ENCODE results near the gene PAK1. TPM values are rescaled to one million over a fixed set of nuclear protein-coding genes. Genes with fewer than 3 reads are reported as not detected.

The PAK1 gene
- total and polyA plus RNA-seq, 2 of the 8 experiments (the other 6 are each of a cell fraction or from before 2014, with no cell fraction given), result 87.7 to 151 TPM

DNA sequence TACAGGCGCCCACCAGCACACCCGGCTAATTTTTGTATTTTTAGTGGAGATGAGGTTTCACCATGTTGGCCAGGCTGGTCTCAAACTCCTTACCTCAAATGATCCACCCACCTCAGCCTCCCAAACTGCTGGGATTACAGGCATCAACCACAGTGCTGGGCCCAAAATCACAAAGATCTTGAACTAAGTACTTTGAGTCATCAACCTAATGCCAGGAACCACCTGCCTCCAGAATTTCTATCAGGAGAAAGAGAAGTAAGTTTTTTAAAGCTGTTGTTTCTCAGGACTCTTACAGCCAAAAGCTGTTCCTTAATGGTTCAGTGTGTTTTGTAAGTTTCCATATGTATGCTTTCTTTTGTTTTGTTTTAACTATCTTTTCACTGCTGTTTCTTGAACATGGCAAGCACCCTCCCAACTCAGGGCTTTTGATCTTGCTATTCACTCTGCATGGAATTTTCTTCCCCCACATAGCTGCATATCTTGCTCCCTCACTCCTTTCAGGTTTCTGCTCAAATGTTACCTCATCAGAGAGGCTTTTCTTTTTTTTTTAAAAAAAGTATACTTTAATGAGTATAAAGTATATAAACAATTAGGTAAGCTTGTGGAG lies 6.0 kb upstream of the PAK1 start (continued):
- TF ChIP-seq, protein P1, sequence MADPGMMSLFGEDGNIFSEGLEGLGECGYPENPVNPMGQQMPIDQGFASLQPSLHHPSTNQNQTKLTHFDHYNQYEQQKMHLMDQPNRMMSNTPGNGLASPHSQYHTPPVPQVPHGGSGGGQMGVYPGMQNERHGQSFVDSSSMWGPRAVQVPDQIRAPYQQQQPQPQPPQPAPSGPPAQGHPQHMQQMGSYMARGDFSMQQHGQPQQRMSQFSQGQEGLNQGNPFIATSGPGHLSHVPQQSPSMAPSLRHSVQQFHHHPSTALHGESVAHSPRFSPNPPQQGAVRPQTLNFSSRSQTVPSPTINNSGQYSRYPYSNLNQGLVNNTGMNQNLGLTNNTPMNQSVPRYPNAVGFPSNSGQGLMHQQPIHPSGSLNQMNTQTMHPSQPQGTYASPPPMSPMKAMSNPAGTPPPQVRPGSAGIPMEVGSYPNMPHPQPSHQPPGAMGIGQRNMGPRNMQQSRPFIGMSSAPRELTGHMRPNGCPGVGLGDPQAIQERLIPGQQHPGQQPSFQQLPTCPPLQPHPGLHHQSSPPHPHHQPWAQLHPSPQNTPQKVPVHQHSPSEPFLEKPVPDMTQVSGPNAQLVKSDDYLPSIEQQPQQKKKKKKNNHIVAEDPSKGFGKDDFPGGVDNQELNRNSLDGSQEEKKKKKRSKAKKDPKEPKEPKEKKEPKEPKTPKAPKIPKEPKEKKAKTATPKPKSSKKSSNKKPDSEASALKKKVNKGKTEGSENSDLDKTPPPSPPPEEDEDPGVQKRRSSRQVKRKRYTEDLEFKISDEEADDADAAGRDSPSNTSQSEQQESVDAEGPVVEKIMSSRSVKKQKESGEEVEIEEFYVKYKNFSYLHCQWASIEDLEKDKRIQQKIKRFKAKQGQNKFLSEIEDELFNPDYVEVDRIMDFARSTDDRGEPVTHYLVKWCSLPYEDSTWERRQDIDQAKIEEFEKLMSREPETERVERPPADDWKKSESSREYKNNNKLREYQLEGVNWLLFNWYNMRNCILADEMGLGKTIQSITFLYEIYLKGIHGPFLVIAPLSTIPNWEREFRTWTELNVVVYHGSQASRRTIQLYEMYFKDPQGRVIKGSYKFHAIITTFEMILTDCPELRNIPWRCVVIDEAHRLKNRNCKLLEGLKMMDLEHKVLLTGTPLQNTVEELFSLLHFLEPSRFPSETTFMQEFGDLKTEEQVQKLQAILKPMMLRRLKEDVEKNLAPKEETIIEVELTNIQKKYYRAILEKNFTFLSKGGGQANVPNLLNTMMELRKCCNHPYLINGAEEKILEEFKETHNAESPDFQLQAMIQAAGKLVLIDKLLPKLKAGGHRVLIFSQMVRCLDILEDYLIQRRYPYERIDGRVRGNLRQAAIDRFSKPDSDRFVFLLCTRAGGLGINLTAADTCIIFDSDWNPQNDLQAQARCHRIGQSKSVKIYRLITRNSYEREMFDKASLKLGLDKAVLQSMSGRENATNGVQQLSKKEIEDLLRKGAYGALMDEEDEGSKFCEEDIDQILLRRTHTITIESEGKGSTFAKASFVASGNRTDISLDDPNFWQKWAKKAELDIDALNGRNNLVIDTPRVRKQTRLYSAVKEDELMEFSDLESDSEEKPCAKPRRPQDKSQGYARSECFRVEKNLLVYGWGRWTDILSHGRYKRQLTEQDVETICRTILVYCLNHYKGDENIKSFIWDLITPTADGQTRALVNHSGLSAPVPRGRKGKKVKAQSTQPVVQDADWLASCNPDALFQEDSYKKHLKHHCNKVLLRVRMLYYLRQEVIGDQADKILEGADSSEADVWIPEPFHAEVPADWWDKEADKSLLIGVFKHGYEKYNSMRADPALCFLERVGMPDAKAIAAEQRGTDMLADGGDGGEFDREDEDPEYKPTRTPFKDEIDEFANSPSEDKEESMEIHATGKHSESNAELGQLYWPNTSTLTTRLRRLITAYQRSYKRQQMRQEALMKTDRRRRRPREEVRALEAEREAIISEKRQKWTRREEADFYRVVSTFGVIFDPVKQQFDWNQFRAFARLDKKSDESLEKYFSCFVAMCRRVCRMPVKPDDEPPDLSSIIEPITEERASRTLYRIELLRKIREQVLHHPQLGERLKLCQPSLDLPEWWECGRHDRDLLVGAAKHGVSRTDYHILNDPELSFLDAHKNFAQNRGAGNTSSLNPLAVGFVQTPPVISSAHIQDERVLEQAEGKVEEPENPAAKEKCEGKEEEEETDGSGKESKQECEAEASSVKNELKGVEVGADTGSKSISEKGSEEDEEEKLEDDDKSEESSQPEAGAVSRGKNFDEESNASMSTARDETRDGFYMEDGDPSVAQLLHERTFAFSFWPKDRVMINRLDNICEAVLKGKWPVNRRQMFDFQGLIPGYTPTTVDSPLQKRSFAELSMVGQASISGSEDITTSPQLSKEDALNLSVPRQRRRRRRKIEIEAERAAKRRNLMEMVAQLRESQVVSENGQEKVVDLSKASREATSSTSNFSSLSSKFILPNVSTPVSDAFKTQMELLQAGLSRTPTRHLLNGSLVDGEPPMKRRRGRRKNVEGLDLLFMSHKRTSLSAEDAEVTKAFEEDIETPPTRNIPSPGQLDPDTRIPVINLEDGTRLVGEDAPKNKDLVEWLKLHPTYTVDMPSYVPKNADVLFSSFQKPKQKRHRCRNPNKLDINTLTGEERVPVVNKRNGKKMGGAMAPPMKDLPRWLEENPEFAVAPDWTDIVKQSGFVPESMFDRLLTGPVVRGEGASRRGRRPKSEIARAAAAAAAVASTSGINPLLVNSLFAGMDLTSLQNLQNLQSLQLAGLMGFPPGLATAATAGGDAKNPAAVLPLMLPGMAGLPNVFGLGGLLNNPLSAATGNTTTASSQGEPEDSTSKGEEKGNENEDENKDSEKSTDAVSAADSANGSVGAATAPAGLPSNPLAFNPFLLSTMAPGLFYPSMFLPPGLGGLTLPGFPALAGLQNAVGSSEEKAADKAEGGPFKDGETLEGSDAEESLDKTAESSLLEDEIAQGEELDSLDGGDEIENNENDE (IDR thresholded peaks at IDR 0.05; ENCODE audit: insufficient replicate concordance, low read length), result peak; percentile 53
- TF ChIP-seq HDAC2 (IDR thresholded peaks at IDR 0.05; ENCODE audit: borderline replicate concordance in 1 of 2, low read depth in 2 of 2, low read length in 2 of 2), result no peak
